ENCODE measurements around the gene HTR4.
"Not testable (repeated sequence)": the region's sequence is repeated elsewhere in the genome, so short reads cannot be mapped to it uniquely, and the experiment has no call there.

Gene HTR4
- total RNA-seq = 0 to 0.31 (median 0) reads per million in 18 experiments

DNA sequence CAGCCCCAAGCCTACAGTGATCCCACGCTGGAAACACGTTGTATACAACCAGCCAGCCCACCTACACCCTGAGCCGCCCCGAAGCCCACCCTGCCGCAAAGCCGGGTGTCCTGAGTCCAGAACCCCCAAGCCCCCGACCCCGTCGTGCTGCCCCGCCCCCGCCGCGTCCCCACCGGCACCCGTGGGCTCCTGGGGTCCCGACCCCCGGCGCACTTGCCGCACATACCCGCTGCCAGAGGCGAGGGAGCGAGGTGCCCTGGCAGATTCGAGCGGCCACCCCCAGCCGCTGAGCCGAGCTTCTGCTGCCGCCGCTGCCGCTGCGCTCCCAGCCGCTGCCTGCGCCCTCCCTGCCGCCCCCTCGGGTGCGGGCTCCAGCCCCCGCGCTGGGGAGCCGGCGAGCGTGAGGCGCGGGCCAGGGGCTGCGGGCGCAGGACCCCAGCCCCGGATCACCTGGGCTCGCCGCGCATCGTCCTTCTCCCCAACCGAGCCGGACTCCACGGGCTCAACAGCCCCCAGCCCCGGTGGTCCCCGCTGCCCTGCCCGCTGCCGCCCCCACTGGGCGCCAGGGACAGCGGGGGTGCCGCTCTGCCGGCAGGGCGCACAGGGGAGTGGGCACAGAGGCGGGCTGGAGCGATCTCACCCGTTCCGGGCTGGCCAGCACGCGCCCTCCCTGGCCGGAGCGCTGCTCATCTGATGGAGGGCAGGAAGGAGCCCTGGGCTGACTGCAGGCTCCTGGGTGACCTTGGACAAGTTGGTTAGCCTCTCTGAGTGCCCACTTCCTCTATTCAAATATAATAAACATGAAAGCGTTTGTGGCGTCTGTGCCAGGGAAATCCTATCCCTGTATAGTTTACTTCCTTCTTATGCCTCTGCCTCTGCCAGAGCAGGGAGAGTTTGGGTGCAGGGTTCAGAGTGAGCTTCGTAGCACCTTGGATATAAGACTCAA, at the start of gene HTR4:
Gene HTR4 (minus strand): TSS at position 692 of the 946 bp plus-strand sequence. CDS start 17,513 bp downstream, outside the sequence.
- no peak for DNase-seq

GRCh38 chr5:148702019-148702596, 47.8 kb upstream of the HTR4 start:
- no peak for DNase-seq

- no peak for DNase-seq
These were observed 44.7 kb upstream of the HTR4 start for GRCh38 chr5:148699028-148699427.

DNA sequence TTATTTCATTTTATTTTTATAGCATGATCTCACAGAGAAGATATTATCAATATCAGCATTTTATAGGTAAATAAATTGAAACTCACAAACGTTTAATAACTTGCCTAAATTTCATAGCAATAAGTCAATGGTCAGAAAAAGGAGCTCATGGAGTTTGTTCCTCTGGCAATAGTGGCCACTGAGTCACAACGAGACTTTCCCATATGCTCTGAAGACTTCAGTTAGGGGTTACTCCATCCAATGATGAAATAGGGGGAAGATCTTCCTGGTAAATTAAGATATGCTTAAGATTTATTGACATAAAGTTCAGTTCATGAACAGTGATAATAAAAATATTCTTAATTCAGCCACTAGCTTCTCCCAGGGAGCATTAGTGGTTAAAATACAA, 43.5 kb upstream of the HTR4 start:
- DNase-seq = no peak

- no peak for DNase-seq
These were observed 43.0 kb upstream of the HTR4 start for GRCh38 chr5:148697180-148697808.

- no peak for DNase-seq
These were observed 42.1 kb upstream of the HTR4 start for GRCh38 chr5:148696187-148697036.

GRCh38 chr5:148690945-148691344, 36.6 kb upstream of the HTR4 start:
- DNase-seq = no peak

- no peak for DNase-seq
These were observed 34.5 kb upstream of the HTR4 start for GRCh38 chr5:148688787-148689186.

GRCh38 chr5:148687871-148688270, 33.5 kb upstream of the HTR4 start:
- DNase-seq = no peak

GRCh38 chr5:148687427-148687826, 33.1 kb upstream of the HTR4 start:
- no peak for DNase-seq

DNA sequence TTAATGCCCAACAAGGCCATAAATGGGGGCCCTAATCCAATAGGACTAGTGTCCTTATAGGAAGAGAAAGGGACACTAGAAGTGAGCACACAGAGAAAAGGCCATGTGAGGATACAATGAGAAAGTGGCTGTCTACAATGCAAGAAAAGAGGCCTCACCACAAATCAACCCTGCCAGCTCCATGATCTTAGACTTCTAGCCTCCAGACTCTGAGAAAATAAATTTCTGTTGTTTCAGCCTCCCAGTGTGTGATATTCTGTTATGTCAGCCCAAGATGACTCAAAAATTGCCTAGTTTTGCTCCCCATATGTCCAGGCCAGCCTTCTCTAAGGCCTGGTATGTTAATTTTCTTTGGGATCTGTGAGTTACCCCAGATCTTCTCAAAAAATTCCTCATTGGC, 32.3 kb upstream of the HTR4 start:
- DNase-seq = no peak

- DNase-seq = no peak
These were observed 31.3 kb upstream of the HTR4 start for GRCh38 chr5:148685520-148686134.

DNA sequence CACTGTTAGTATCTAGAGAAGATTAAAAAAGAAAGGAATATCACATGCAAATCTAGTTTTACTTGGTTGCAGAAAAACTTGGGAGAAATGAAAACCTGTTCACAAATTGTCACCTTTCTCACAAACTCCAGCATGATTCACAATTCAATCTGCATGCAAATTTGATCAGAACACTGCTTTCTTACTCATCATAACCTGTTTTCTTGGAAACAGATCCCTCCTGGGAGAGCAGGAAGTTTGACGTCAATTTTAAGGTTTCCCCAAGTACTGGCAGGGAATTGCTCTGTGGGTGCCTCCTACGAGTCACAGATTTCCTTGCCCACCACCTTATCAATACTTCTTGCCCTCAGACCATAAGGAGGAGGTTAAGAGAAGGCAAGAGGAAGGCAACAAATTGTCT, 30.2 kb upstream of the HTR4 start:
- no peak for DNase-seq

DNA sequence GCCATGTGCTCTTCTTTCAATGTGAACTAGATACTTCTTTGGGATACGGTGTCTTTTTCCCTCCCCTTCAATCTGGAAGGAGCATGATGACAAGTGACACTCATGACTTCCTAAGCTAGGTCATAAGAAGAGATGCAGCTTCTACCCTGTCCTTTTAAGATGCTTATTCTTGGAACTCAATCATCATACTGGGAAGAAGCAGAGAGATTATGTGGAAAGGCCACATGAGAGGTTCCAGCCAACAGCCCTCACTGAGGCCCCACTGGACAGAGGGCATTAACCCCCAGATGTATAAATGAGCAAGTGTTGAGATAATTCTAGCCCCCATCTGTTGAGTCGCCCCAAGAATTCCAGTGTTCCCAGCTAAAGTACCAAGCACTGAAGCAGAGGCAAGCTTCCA, 29.3 kb upstream of the HTR4 start:
- no peak for DNase-seq

GRCh38 chr5:148682058-148683026, 28.0 kb upstream of the HTR4 start:
- no peak for DNase-seq

DNA sequence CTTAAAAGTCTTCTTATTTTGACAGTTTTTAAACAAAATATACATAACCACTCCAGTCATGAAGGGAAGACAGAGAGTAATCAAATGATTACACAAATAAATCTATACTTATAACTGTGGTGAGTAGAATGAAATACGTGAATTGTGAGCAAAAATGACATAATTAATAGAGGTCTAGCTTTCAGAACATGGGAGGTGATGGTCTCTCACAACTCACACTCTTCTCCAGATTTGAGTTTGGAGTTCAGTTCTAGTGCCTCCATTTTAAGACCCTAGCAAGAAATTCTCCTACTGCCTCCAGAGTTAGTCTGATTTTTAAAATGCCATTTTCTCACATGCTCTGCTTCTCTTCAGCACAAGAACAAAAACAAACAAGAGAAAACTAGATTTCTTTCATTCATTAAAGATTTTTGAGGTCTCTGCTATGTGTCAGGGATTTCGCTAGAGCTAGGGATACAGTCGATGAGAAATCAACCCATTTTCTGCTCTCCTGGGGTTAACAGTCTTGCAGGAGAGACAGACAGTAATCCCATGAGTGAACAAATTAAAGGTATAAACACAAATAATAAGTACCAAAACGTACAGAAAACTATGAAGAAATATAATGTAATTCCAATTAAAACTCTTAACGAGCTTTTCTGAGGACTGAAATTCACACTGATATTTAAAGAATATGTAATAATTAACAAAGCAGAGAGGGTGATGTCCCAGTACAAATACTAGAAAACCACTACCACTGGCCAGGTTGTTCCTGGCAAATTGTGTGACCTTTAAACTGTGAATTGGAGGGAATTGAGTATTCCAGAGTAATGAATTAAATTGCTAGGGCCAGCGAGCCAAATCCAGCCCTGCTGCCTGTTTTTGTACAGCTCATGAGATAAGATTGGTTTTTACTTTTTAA, 27.1 kb upstream of the HTR4 start:
- no peak for DNase-seq

- DNase-seq = not testable (repeated sequence)
These were observed 19.4 kb upstream of the HTR4 start for GRCh38 chr5:148673704-148674103.

- no peak for DNase-seq
These were observed 12.0 kb upstream of the HTR4 start for GRCh38 chr5:148666353-148666752.

- DNase-seq = no peak
These were observed 11.1 kb upstream of the HTR4 start for GRCh38 chr5:148665431-148665830.

- no peak for DNase-seq
These were observed 9.2 kb upstream of the HTR4 start for GRCh38 chr5:148663509-148663908.
